Fibroblast of peridontal ligament (primary cell): ENCODE measurements around the gene CDH6.
A peak's percentile ranks its signal among the peaks of the same experiment; 100 is the strongest.

Experiments
- DNase-seq: peaks from one replicate; pipeline ENCODE4 v3.0.0-alpha.2; 2010; ENCODE audit errors: extremely low read depth

CDH6 gene

GRCh38 chr5:31197183-31197582, 3.7 kb downstream of the CDH6 start:
- peak; percentile 58 for DNase-seq

GRCh38 chr5:31204958-31205357, 11.5 kb downstream of the CDH6 start:
- DNase-seq, result no peak

- DNase-seq, result no peak
Measured at GRCh38 chr5:31208043-31208442, 14.6 kb downstream of the CDH6 start.

GRCh38 chr5:31209334-31209733, 15.8 kb downstream of the CDH6 start:
- DNase-seq, result no peak

- no peak for DNase-seq
Measured at GRCh38 chr5:31211098-31211497, 17.6 kb downstream of the CDH6 start.

- no peak for DNase-seq
Measured at GRCh38 chr5:31213257-31213656, 19.8 kb downstream of the CDH6 start.

GRCh38 chr5:31213705-31214121, 20.2 kb downstream of the CDH6 start:
- DNase-seq, result no peak

- no peak for DNase-seq
Measured at GRCh38 chr5:31214229-31214628, 20.7 kb downstream of the CDH6 start.

GRCh38 chr5:31215236-31215635, 21.8 kb downstream of the CDH6 start:
- DNase-seq, result no peak

GRCh38 chr5:31217446-31217845, 24.0 kb downstream of the CDH6 start:
- no peak for DNase-seq

- DNase-seq, result no peak
Measured at GRCh38 chr5:31218978-31219377, 25.5 kb downstream of the CDH6 start.

- DNase-seq, result no peak
Measured at GRCh38 chr5:31221001-31221400, 27.5 kb downstream of the CDH6 start.

GRCh38 chr5:31225118-31225517, 31.6 kb downstream of the CDH6 start:
- peak; percentile 80 for DNase-seq

- DNase-seq, result no peak
Measured at GRCh38 chr5:31225613-31226012, 32.1 kb downstream of the CDH6 start.

GRCh38 chr5:31226651-31227050, 33.2 kb downstream of the CDH6 start:
- DNase-seq, result no peak

GRCh38 chr5:31229266-31229665, 35.8 kb downstream of the CDH6 start:
- no peak for DNase-seq

- DNase-seq, result peak; percentile 48
Measured at GRCh38 chr5:31231177-31231838, 37.8 kb downstream of the CDH6 start.

GRCh38 chr5:31232273-31232888, 38.9 kb downstream of the CDH6 start:
- DNase-seq, result peak; percentile 84

- no peak for DNase-seq
Measured at GRCh38 chr5:31235381-31235780, 41.9 kb downstream of the CDH6 start.

- DNase-seq, result no peak
Measured at GRCh38 chr5:31236339-31236738, 42.9 kb downstream of the CDH6 start.

- no peak for DNase-seq
Measured at GRCh38 chr5:31237174-31237573, 43.7 kb downstream of the CDH6 start.

GRCh38 chr5:31238497-31238896, 45.0 kb downstream of the CDH6 start:
- DNase-seq, result no peak

- no peak for DNase-seq
Measured at GRCh38 chr5:31244921-31245320, 51.4 kb downstream of the CDH6 start.

- no peak for DNase-seq
Measured at GRCh38 chr5:31247381-31247780, 53.9 kb downstream of the CDH6 start.
